HFF-Myc (cell line): Measurements from ENCODE around the gene MAPKAP1.
A peak's percentile ranks its signal among the peaks of the same experiment; 100 is the strongest.

ENCODE experiments used
- DNase-seq: peaks from one replicate; pipeline ENCODE4 v3.0.0-alpha.2; 2011; ENCODE audit warnings: low read depth; ENCODE audit errors: extremely low read depth
- H3K4me3 ChIP-seq: replicated peaks from 2 replicates; pipeline ENCODE4 v1.5.1; 2011; ENCODE audit warnings: low read depth, mild to moderate bottlenecking, control low read depth, low read length
- CTCF ChIP-seq: IDR thresholded peaks from 2 replicates; pipeline ENCODE4 v1.5.1; 2012; ENCODE audit warnings: mild to moderate bottlenecking, low read depth, low read length, control low read depth; ENCODE audit errors: missing control alignments

The MAPKAP1 gene

DNA sequence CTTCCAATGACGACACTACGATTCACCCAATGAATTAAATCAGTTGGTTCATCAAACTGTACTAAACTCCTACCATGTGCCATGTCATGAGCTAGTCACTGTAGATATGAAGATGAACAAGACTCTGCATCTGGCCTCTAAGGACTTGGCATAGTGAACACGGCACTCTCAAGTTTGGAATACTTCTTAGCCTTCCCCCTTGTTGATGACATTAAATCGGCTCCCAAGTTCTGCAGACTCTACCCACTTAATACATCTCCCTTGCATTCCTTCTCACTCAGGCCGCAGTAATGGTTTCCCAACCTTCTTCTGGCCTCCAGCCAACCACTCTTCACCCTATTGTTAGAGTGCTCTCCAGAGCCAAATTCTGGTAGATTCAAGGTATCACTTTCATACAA, 184.7 kb downstream of the MAPKAP1 start:
- no peak for DNase-seq
- no peak for TF ChIP-seq CTCF
- no peak overlapping the region for H3K4me3 ChIP-seq

DNA sequence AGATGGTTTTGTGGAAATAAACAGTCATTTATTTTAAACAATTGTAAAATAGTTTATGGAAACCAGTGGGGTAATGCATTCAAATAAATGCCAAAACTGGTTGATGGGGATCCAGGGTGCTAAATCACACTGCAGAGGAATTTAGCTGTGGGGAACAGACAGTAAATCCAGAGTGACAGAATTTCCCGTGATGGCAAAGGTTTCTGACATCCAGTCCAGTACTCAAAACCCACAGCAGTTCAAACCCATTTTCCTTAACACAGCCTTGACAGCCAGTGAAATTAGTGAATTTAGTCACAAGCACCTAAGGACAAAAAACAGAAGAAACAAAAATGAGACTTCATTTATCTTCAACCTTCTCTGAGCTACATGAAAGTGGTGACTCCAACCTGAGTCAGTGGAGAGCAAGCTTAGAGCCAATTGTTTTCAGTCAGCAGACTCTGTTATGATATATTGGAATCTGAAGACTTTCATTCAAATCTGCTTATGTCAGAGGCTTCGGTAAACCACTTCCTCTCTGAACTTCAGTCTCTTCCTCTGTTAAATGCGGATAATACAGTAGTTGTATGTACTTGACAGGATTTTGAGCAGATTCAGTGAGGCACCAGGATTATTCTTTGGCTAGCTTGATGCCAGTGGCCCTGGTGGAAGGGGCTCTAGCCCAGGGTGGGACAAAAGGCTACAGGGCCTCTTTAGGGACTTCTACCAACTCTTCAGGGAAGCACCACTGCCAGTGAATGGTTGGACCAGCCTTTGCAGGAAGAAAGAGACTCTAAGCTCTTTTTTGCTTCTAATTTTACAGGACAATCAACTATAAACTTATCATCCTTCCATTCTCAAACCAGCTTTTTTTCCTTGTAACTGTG, 185.3 kb downstream of the MAPKAP1 start:
- H3K4me3 ChIP-seq: no peak overlapping the region
- DNase-seq: peak; percentile 80
- TF ChIP-seq CTCF: no peak

DNA sequence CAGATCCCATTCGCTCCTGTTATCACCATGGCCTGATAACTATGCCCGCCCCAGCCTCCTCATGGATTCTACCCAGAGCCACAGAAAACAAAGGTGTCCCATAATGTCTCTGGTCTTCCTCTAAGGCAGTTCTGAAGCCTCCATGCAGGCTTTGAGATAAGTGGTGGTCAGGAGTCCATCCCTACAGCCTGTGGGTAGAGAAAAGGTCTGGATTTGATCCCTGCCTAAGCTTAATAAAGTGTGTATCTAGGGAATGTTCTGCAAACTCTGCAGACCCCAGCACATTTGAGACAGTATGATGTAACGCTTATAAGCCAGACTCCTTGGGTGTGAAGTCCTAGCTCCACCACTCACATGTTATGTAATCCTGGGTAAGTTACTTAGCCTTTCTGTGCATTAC, 187.3 kb downstream of the MAPKAP1 start:
- H3K4me3 ChIP-seq: no peak overlapping the region
- no peak for DNase-seq
- TF ChIP-seq CTCF: no peak

DNA sequence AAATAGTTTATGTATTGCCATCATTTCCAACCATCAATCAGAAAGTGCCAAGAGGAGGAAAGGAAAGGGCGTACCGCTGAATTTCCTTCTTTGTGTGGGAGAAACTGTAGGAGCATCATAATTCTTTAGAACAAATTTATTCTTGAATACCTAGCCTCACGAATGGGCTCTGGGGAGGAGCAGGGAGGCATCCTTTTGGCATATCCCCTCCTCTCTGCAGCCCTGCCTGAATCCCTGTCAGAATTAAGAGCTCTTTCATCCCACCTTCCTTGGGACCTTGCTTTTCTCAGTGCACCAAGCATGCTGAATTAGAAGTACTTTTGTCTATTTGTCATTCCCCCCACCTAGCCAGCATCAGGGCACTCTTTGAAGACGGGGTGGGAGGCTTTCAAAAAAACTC, 189.4 kb downstream of the MAPKAP1 start:
- no peak overlapping the region for H3K4me3 ChIP-seq
- no peak for TF ChIP-seq CTCF
- DNase-seq: no peak

- no peak for TF ChIP-seq CTCF
- no peak for DNase-seq
- H3K4me3 ChIP-seq: no peak overlapping the region
Measured at GRCh38 chr9:125515983-125516940, 190.7 kb downstream of the MAPKAP1 start.

DNA sequence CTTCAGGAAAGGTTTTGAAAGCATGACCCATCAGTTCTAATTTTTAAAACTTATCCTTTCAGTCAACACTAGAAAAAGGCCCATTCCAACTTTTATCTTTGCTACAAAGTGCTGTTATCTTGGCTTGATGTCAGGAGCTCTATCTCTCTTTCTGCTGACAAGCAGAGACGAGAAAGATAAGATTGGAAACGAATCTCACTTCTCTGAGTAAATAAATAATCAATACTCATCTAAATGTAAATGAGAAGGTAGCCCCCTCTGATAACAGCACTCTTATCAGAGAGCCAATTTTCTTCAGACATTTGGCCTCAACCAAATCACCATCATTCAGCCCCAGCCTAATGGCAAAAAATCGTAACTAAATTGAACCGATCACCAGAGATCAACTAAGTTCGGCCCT, 191.7 kb downstream of the MAPKAP1 start:
- H3K4me3 ChIP-seq: no peak overlapping the region
- no peak for DNase-seq
- TF ChIP-seq CTCF: no peak
